GM12873 (cell line): Measurements from ENCODE around the gene FLT3.

ENCODE experiments used
- CTCF ChIP-seq: IDR thresholded peaks from 2 replicates; pipeline ENCODE4 v1.5.1; 2012; ENCODE audit warnings: low read depth, mild to moderate bottlenecking, moderate library complexity, low read length, control low read depth; ENCODE audit not compliant: insufficient read depth; ENCODE audit errors: missing control alignments

Gene FLT3

GRCh38 chr13:27978301-27978968, 121.9 kb downstream of the FLT3 start:
- no peak for TF ChIP-seq CTCF

- TF ChIP-seq CTCF, result no peak
Observed at GRCh38 chr13:27977476-27978300, 122.7 kb downstream of the FLT3 start.

GRCh38 chr13:27976362-27977091, 123.8 kb downstream of the FLT3 start:
- TF ChIP-seq CTCF, result no peak

- no peak for TF ChIP-seq CTCF
Observed at GRCh38 chr13:27975564-27976361, 124.6 kb downstream of the FLT3 start.

- no peak for TF ChIP-seq CTCF
Observed at GRCh38 chr13:27973961-27974662, 126.3 kb downstream of the FLT3 start.

- no peak for TF ChIP-seq CTCF
Observed at GRCh38 chr13:27973291-27973690, 127.1 kb downstream of the FLT3 start.
